ENCODE data around the gene OSBPL3. TPM values are rescaled to one million over a fixed set of nuclear protein-coding genes. Genes with fewer than 3 reads are reported as not detected.

The OSBPL3 gene
- total and polyA plus RNA-seq, 2 donors (not counting 1 experiment from before 2014, with no cell fraction given): 22.7 to 70.2 TPM

GRCh38 chr7:24869572-24869971 is 110.4 kb downstream of the OSBPL3 start:
- Histone ChIP-seq H4K20me1 (ENCODE audit: control insufficient read depth, extremely low read depth, insufficient read depth, low read length) (no peaks in the 10 kb centered on the region), H3K36me3 (ENCODE audit: control insufficient read depth, insufficient read depth, low read length) (peaks cover 6% of the 10 kb centered on the region), H3K79me2 (ENCODE audit: control insufficient read depth, insufficient read depth, low read length) (no peaks in the 10 kb centered on the region), H3K4me3 (replicated peaks in 1 of 4; ENCODE audit: control extremely low read depth in 1 of 4, insufficient read depth in 1 of 4, low read depth in 3 of 4, low read length in 4 of 4) (no peak overlapping the region), H3K4me1 (ENCODE audit: control insufficient read depth, extremely low read depth, insufficient read depth, low read length) (no peaks in the 10 kb centered on the region), H2AFZ (ENCODE audit: low read length) (no peak overlapping the region), H3K9ac (ENCODE audit: insufficient read depth, low read length) (no peak overlapping the region), H3K4me2 (ENCODE audit: extremely low read depth, insufficient read depth, low read length) (no peak overlapping the region), H3K9me3 (ENCODE audit: control insufficient read depth, insufficient read depth, low read depth, low read length) (no peaks in the 10 kb centered on the region), H3K27ac (ENCODE audit: insufficient read depth, low read length) (no peak overlapping the region), H3K27me3 (ENCODE audit: control insufficient read depth, insufficient read depth, low read length) (no peaks in the 10 kb centered on the region)
- peak in 1 of 2 donors; percentile 65 for DNase-seq (ENCODE audit: low read depth in 2 of 2)
- TF ChIP-seq, protein P1, sequence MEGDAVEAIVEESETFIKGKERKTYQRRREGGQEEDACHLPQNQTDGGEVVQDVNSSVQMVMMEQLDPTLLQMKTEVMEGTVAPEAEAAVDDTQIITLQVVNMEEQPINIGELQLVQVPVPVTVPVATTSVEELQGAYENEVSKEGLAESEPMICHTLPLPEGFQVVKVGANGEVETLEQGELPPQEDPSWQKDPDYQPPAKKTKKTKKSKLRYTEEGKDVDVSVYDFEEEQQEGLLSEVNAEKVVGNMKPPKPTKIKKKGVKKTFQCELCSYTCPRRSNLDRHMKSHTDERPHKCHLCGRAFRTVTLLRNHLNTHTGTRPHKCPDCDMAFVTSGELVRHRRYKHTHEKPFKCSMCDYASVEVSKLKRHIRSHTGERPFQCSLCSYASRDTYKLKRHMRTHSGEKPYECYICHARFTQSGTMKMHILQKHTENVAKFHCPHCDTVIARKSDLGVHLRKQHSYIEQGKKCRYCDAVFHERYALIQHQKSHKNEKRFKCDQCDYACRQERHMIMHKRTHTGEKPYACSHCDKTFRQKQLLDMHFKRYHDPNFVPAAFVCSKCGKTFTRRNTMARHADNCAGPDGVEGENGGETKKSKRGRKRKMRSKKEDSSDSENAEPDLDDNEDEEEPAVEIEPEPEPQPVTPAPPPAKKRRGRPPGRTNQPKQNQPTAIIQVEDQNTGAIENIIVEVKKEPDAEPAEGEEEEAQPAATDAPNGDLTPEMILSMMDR (conservative IDR thresholded peaks at IDR 0.05 in 1 of 2, IDR thresholded peaks at IDR 0.05 in 1 of 2; ENCODE audit: low read depth in 1 of 2, low read length in 2 of 2): no peak
- TF ChIP-seq EZH2 (IDR thresholded peaks at IDR 0.05; ENCODE audit: low read length, missing control alignments): no peak

- Histone ChIP-seq H3K4me3 (replicated peaks in 1 of 4; ENCODE audit: control extremely low read depth in 1 of 4, insufficient read depth in 1 of 4, low read depth in 3 of 4, low read length in 4 of 4) (no peak overlapping the region), H3K27ac (ENCODE audit: insufficient read depth, low read length) (no peak overlapping the region), H3K79me2 (ENCODE audit: control insufficient read depth, insufficient read depth, low read length) (no peaks in the 10 kb centered on the region), H2AFZ (ENCODE audit: low read length) (no peak overlapping the region), H4K20me1 (ENCODE audit: control insufficient read depth, extremely low read depth, insufficient read depth, low read length) (no peaks in the 10 kb centered on the region), H3K4me1 (ENCODE audit: control insufficient read depth, extremely low read depth, insufficient read depth, low read length) (no peaks in the 10 kb centered on the region), H3K9ac (ENCODE audit: insufficient read depth, low read length) (no peak overlapping the region), H3K36me3 (ENCODE audit: control insufficient read depth, insufficient read depth, low read length) (peaks cover 11% of the 10 kb centered on the region), H3K9me3 (ENCODE audit: control insufficient read depth, insufficient read depth, low read depth, low read length) (no peaks in the 10 kb centered on the region), H3K27me3 (ENCODE audit: control insufficient read depth, insufficient read depth, low read length) (no peaks in the 10 kb centered on the region), H3K4me2 (ENCODE audit: extremely low read depth, insufficient read depth, low read length) (no peak overlapping the region)
- TF ChIP-seq, protein P1 (conservative IDR thresholded peaks at IDR 0.05 in 1 of 2, IDR thresholded peaks at IDR 0.05 in 1 of 2; ENCODE audit: low read depth in 1 of 2, low read length in 2 of 2): no peak
- no peak for TF ChIP-seq EZH2 (IDR thresholded peaks at IDR 0.05; ENCODE audit: low read length, missing control alignments)
- DNase-seq (ENCODE audit: low read depth in 2 of 2): no peak
Measured at GRCh38 chr7:24868741-24869140, 111.2 kb downstream of the OSBPL3 start.

DNA sequence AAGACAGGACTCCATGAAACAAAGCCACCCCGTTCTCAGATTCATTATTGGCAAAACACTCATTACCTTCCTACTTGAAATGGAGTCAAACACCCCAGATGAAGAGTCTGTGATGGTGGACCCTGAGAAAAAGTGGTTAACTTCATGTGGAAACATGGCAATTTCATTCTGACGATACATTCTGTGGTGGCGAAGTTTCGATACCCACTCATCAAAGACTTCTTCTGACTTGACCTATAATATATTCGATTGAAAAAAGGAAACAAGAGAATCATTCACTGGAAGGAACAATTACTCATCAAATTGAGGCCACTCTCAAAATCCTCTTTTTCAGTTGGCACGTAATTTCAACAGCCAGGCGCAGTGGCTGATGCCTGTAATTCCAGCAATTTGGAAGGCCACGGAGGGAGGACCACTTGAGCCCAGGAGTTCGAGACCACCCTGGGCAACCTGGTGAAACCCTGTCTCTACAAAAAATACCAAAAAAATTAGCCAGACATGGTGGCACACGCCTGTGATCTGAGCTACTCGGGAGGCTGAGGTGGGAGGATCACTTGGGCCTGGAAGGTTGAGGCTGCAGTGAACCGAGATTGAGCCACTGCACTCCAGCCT is 113.9 kb downstream of the OSBPL3 start:
- Histone ChIP-seq H3K4me1 (ENCODE audit: control insufficient read depth, extremely low read depth, insufficient read depth, low read length) (no peaks in the 10 kb centered on the region), H3K9ac (ENCODE audit: insufficient read depth, low read length) (no peak overlapping the region), H3K27ac (ENCODE audit: insufficient read depth, low read length) (no peak overlapping the region), H3K79me2 (ENCODE audit: control insufficient read depth, insufficient read depth, low read length) (no peaks in the 10 kb centered on the region), H3K9me3 (ENCODE audit: control insufficient read depth, insufficient read depth, low read depth, low read length) (no peaks in the 10 kb centered on the region), H3K36me3 (ENCODE audit: control insufficient read depth, insufficient read depth, low read length) (peaks cover 17% of the 10 kb centered on the region), H3K4me2 (ENCODE audit: extremely low read depth, insufficient read depth, low read length) (no peak overlapping the region), H2AFZ (ENCODE audit: low read length) (no peak overlapping the region), H3K4me3 (replicated peaks in 1 of 4; ENCODE audit: control extremely low read depth in 1 of 4, insufficient read depth in 1 of 4, low read depth in 3 of 4, low read length in 4 of 4) (no peak overlapping the region), H4K20me1 (ENCODE audit: control insufficient read depth, extremely low read depth, insufficient read depth, low read length) (no peaks in the 10 kb centered on the region), H3K27me3 (ENCODE audit: control insufficient read depth, insufficient read depth, low read length) (no peaks in the 10 kb centered on the region)
- TF ChIP-seq, protein P1 (conservative IDR thresholded peaks at IDR 0.05 in 1 of 2, IDR thresholded peaks at IDR 0.05 in 1 of 2; ENCODE audit: low read depth in 1 of 2, low read length in 2 of 2): no peak
- no peak for TF ChIP-seq EZH2 (IDR thresholded peaks at IDR 0.05; ENCODE audit: low read length, missing control alignments)
- no peak for DNase-seq (ENCODE audit: low read depth in 2 of 2)

All from fibroblast of lung (primary cell).